Endothelial cell of umbilical vein (primary cell): ENCODE results near the gene GPR153. TPM values are rescaled to one million over a fixed set of nuclear protein-coding genes. Genes with fewer than 3 reads are reported as not detected.

Source experiments
- BruUV-seq: library from RNA; stranded (reverse); fragments of 400-500 nt; replicated peaks from 2 replicates; lab custom pipeline; 2021; lab: Mats Ljungman, UMichigan
- CTCF ChIA-PET: fragments of 300-600, 350-600 bp; sonication (Branson Sonifier 250); formaldehyde crosslinking; loops from one replicate; lab custom pipeline; 2021; ENCODE audit warnings: antibody characterized with exemption, inconsistent platforms; lab: Charles Lee
- POLR2A ChIA-PET: fragments of 300-600, 350-600 bp; sonication (Branson Sonifier 250); formaldehyde crosslinking; loops from one replicate; lab custom pipeline; 2021; ENCODE audit warnings: antibody characterized with exemption, inconsistent platforms; lab: Charles Lee
- DNase-seq: peaks from one replicate; pipeline ENCODE4 v3.0.0-alpha.2; 2011; ENCODE audit warnings: low read depth, low spot score
- FAIRE-seq: peaks from 2 replicates; lab custom pipeline; 2011; peaks lifted over from hg19 to GRCh38; lab: Jason Lieb, UNC
- H2AFZ ChIP-seq: 2 replicates; pipeline ENCODE4 v1.6.0; 2012; ENCODE audit warnings: low read depth, low read length, control low read depth, inconsistent platforms
- H3K27ac ChIP-seq: 2 replicates; pipeline ENCODE4 v1.5.1; 2011; ENCODE audit warnings: low read depth, mild to moderate bottlenecking, control low read depth, low read length, moderate library complexity; ENCODE audit not compliant: insufficient read depth
- H3K27me3 ChIP-seq, 2 experiments: 2 replicates each; pipeline versions ENCODE4 v1.6.0 to v1.6.1; 2011; ENCODE audit warnings: low read length in 2 of 2, mixed read lengths in 1 of 2; ENCODE audit not compliant: control insufficient read depth in 2 of 2, insufficient read depth in 2 of 2
- H3K36me3 ChIP-seq, 2 experiments: 2 replicates in 1 of 2; 3 replicates in 1 of 2; pipeline ENCODE4 v1.5.1; 2011; ENCODE audit warnings: low read length in 2 of 2, mild to moderate bottlenecking in 1 of 2, moderate library complexity in 1 of 2; ENCODE audit not compliant: control insufficient read depth in 2 of 2, insufficient read depth in 2 of 2; ENCODE audit errors: extremely low read depth in 1 of 2
- H3K4me1 ChIP-seq: 3 replicates; pipeline ENCODE4 v1.5.1; 2011; ENCODE audit warnings: mild to moderate bottlenecking, low read length; ENCODE audit not compliant: control insufficient read depth, insufficient read depth; ENCODE audit errors: extremely low read depth
- H3K4me2 ChIP-seq: 2 replicates; pipeline ENCODE4 v1.6.1; 2011; ENCODE audit warnings: low read length, control low read depth, mixed read lengths; ENCODE audit not compliant: insufficient read depth
- H3K4me3 ChIP-seq, 3 experiments: fragments of 200-600 bp in 1 of 3; sonication (generic), shearing (Covaris generic) in 1 of 3; replicated peaks in 1 of 3; 2 replicates each; pipeline ENCODE4 v1.5.1; 2011 to 2016; ENCODE audit warnings: control low read depth in 3 of 3, low read length in 3 of 3, mild to moderate bottlenecking in 2 of 3, inconsistent platforms in 1 of 3, low read depth in 1 of 3, moderate library complexity in 1 of 3; ENCODE audit not compliant: insufficient read depth in 1 of 3
- H3K79me2 ChIP-seq: 2 replicates; pipeline ENCODE4 v1.6.0; 2012; ENCODE audit warnings: low read length, inconsistent platforms; ENCODE audit not compliant: control insufficient read depth, insufficient read depth
- H3K9ac ChIP-seq: replicated peaks from 2 replicates; pipeline ENCODE3; 2011; ENCODE audit warnings: low read length, control low read depth; ENCODE audit not compliant: insufficient read depth; ENCODE audit errors: extremely low read depth
- H3K9me1 ChIP-seq: replicated peaks from 3 replicates; pipeline ENCODE4 v1.6.0; 2011; ENCODE audit warnings: mild to moderate bottlenecking, low read length; ENCODE audit not compliant: control insufficient read depth, insufficient read depth; ENCODE audit errors: extremely low read depth
- H3K9me3 ChIP-seq: replicated peaks from 2 replicates; pipeline ENCODE4 v1.5.1; 2012; ENCODE audit warnings: low read length, inconsistent platforms; ENCODE audit not compliant: control insufficient read depth, insufficient read depth
- H4K20me1 ChIP-seq: replicated peaks from 2 replicates; pipeline ENCODE3; 2011; ENCODE audit warnings: mild to moderate bottlenecking, low read length; ENCODE audit not compliant: control insufficient read depth, insufficient read depth; ENCODE audit errors: extremely low read depth
- CTCF ChIP-seq, 2 donors: IDR thresholded peaks; 1 replicate in 1 of 2; 2 replicates in 1 of 2; pipeline ENCODE4 v1.5.1; 2011; ENCODE audit warnings: low read length in 2 of 2, mild to moderate bottlenecking in 2 of 2, moderate library complexity in 2 of 2, control low read depth in 1 of 2, inconsistent platforms in 1 of 2, low read depth in 1 of 2; ENCODE audit not compliant: insufficient read depth in 1 of 2; ENCODE audit errors: extremely low read depth in 1 of 2
- EZH2 ChIP-seq: IDR thresholded peaks from 2 replicates; pipeline ENCODE4 v1.6.1; 2012; ENCODE audit warnings: borderline replicate concordance, low read depth, mild to moderate bottlenecking, moderate library complexity, low read length, inconsistent platforms; ENCODE audit not compliant: severe bottlenecking
- FOS ChIP-seq: IDR thresholded peaks from 2 replicates; pipeline ENCODE4 v1.6.1; 2011; ENCODE audit warnings: mild to moderate bottlenecking, low read length, moderate library complexity, borderline replicate concordance; ENCODE audit not compliant: insufficient read depth
- GATA2 ChIP-seq: IDR thresholded peaks from 2 replicates; pipeline ENCODE4 v1.7.0; 2011; ENCODE audit warnings: low read depth, mild to moderate bottlenecking, moderate library complexity, mixed read lengths, low read length; ENCODE audit not compliant: insufficient read length, insufficient read depth
- JUN ChIP-seq: IDR thresholded peaks from 2 replicates; pipeline ENCODE4 v1.6.1; 2011; ENCODE audit warnings: borderline replicate concordance, low read depth; ENCODE audit not compliant: insufficient read length, insufficient read depth
- MAX ChIP-seq: IDR thresholded peaks from 2 replicates; pipeline ENCODE4 v1.6.1; 2011; ENCODE audit not compliant: insufficient read depth, insufficient read length
- MYC ChIP-seq: IDR thresholded peaks from one replicate; pipeline ENCODE4 v1.6.1; 2011; ENCODE audit warnings: mild to moderate bottlenecking, low read depth, low read length
- POLR2A ChIP-seq: IDR thresholded peaks from 2 replicates; pipeline ENCODE4 v1.6.1; 2012; ENCODE audit warnings: low read depth, mild to moderate bottlenecking, control low read depth, low read length
- POLR2AphosphoS5 ChIP-seq: IDR thresholded peaks from 2 replicates; pipeline ENCODE4 v1.6.1; 2012; ENCODE audit warnings: low read depth, mild to moderate bottlenecking, control low read depth, low read length, moderate library complexity; ENCODE audit not compliant: insufficient read depth
- dilution Hi-C: fragments of 300-500 bp; cut with MboI; formaldehyde crosslinking; loops from one replicate; pipeline ENCODE4 v1.15.0; 2019; ENCODE audit warnings: low sequenced_read_pairs; ENCODE audit not compliant: extremely low pct_ligation_motif_present
- intact Hi-C: fragments of 100-400 bp; cut with micrococcal nuclease; formaldehyde crosslinking; loops from one replicate; pipeline ENCODE4 v1.10.0; 2022
- polyA plus RNA-seq, 4 experiments: library from polyadenylated mRNA; depleted of rRNA in 3 of 4; stranded (reverse) in 3 of 4; unstranded in 1 of 4; fragments of >200 nt; gene quantifications; 2 replicates each; pipeline versions ENCODE4 v1.2.1 to v1.2.3, GENCODE V29; 2011 to 2012; ENCODE audit warnings: missing spikeins in 1 of 4
- total RNA-seq: library from RNA; stranded (reverse); gene quantifications from 2 replicates; pipeline ENCODE4 v1.2.3, GENCODE V29; 2021

The GPR153 gene
- total and polyA plus RNA-seq, 2 donors (not counting 3 experiments of a cell fraction or from before 2014, with no cell fraction given): 3.1 to 3.9 TPM

GRCh38 chr1:6274622-6275139 lies 13.8 kb upstream of the GPR153 start:
- no TSS peak for BruUV-seq
- intact Hi-C loops (no loop called here), dilution Hi-C loops (no loop called here)
- no peak overlapping the region for H2AFZ ChIP-seq
- ChIA-PET CTCF (no interaction called here), POLR2A (no interaction called here)
- H3K9me3 ChIP-seq: no peaks in the 10 kb centered on the region
- H3K27ac ChIP-seq: no peak overlapping the region
- TF ChIP-seq POLR2A (no peak), GATA2 (no peak), JUN (no peak), MAX (no peak)
- no peaks in the 10 kb centered on the region for H3K36me3 ChIP-seq
- H3K27me3 ChIP-seq: no peaks in the 10 kb centered on the region
- no peak for DNase-seq
- H3K9ac ChIP-seq: no peak overlapping the region
- no peak overlapping the region for H3K4me2 ChIP-seq
- H3K4me1 ChIP-seq: no peaks in the 10 kb centered on the region
- H3K4me3 ChIP-seq: no peak overlapping the region
- H3K9me1 ChIP-seq: no peaks in the 10 kb centered on the region
- no peaks in the 10 kb centered on the region for H3K79me2 ChIP-seq
- FAIRE-seq: no peak
- no peaks in the 10 kb centered on the region for H4K20me1 ChIP-seq

- H3K9ac ChIP-seq: no peak overlapping the region
- H2AFZ ChIP-seq: no peak overlapping the region
- H3K4me3 ChIP-seq: no peak overlapping the region
- H3K9me3 ChIP-seq: no peaks in the 10 kb centered on the region
- FAIRE-seq: no peak
- DNase-seq: no peak
- CTCF ChIA-PET: no interaction called here
- no peaks in the 10 kb centered on the region for H3K36me3 ChIP-seq
- dilution Hi-C loops (no loop called here), intact Hi-C loops (no loop called here)
- no peaks in the 10 kb centered on the region for H3K27me3 ChIP-seq
- no peaks in the 10 kb centered on the region for H3K9me1 ChIP-seq
- no peaks in the 10 kb centered on the region for H3K79me2 ChIP-seq
- H3K27ac ChIP-seq: no peak overlapping the region
- POLR2A ChIA-PET: no interaction called here
- no peaks in the 10 kb centered on the region for H4K20me1 ChIP-seq
- no peak overlapping the region for H3K4me2 ChIP-seq
- H3K4me1 ChIP-seq: no peaks in the 10 kb centered on the region
- TF ChIP-seq JUN: no peak
- TF ChIP-seq MYC: no peak
- TF ChIP-seq GATA2: no peak
- no peak for TF ChIP-seq EZH2
- no peak for TF ChIP-seq CTCF (IDR thresholded peaks at IDR 0.05; ENCODE audit: extremely low read depth in 1 of 2, insufficient read depth in 1 of 2, low read depth in 1 of 2, low read length in 2 of 2)
- TF ChIP-seq POLR2AphosphoS5: no peak
- no peak for TF ChIP-seq POLR2A
- TF ChIP-seq FOS: no peak
- no peak for TF ChIP-seq MAX
- no TSS peak for BruUV-seq
Observed at GRCh38 chr1:6274102-6274501, 13.2 kb upstream of the GPR153 start.
